ENCODE results near the gene MAPK14. TPM values are rescaled to one million over a fixed set of nuclear protein-coding genes. Genes with fewer than 3 reads are reported as not detected.
"Not testable (repeated sequence)": the region's sequence is repeated elsewhere in the genome, so short reads cannot be mapped to it uniquely, and the experiment has no call there.

MAPK14 gene
- total RNA-seq, 2 experiments from 2014 or later, result 40.7 TPM

DNA sequence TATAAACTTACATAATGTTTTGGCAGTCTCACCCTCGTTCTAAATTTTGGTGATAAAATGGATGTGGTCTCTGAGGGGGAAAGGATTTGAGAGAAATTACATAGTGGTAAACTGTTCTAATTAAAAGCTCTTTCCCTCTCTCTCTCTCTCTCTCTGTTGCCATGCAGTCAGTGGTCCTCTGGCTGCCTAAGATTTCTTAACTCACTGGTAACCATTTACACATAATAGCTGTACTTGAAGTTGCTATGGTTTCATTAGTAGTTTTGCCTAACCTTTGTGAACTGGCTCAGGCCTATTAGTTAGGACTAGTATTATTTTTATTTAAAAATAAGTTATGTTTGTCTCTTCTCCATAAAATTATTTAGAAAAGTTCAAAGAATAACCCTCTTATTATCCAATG lies 42.0 kb downstream of the MAPK14 start:
- DNase-seq, result no peak
- no peaks in the 10 kb centered on the region for H3K27me3 Mint-ChIP-seq
- H3K36me3 Mint-ChIP-seq, result peaks cover 7% of the 10 kb centered on the region
- H3K9me3 Mint-ChIP-seq, result no peaks in the 10 kb centered on the region
- H3K27ac Mint-ChIP-seq, result no peak overlapping the region
- H3K4me3 Mint-ChIP-seq, result no peak overlapping the region
- H3K4me1 Mint-ChIP-seq, result peaks cover 44% of the 10 kb centered on the region

DNA sequence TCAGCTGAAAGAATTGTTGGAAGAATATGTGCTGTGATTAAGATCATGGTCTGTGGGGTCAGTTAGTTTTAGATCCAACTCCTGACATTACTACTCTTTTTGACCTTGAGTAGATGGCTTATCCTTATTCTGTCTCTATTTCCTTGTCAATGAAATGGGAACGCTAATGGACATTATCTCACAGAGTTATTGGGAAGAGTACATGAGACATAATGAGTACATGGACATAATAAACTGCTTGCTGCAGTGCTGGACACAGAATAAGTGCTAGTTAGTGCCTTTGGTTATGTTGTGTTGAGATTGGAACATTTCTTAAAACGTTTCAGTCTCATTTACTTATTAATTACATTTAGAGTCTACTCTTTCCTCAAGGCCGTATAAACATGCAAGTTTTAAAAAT lies 42.6 kb downstream of the MAPK14 start:
- Mint-ChIP-seq H3K4me3 (no peak overlapping the region), H3K4me1 (peaks cover 37% of the 10 kb centered on the region), H3K36me3 (peaks cover 6% of the 10 kb centered on the region), H3K27me3 (no peaks in the 10 kb centered on the region), H3K27ac (no peak overlapping the region), H3K9me3 (no peaks in the 10 kb centered on the region)
- no peak for DNase-seq

DNA sequence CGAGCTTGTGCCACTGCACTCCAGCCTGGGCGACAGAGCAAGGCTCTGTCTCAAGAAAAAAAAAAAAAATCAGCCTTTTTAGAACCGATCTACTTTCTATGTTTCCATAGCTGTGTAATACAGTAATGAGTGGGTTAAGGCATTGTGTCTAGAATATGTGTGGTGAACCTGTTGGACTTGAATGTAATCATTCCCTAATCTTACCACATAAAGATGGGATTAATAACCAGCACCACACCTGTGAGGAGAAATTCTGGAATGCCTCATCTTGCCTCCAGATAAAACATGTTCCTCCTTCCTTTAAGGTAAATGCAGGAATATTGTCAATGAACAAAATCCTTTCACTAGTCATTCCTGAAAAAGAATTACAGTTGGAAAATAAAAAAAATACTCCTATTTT lies 43.7 kb downstream of the MAPK14 start:
- H3K9me3 Mint-ChIP-seq, result no peaks in the 10 kb centered on the region
- no peaks in the 10 kb centered on the region for H3K27me3 Mint-ChIP-seq
- peaks cover 11% of the 10 kb centered on the region for H3K36me3 Mint-ChIP-seq
- no peak overlapping the region for H3K27ac Mint-ChIP-seq
- peaks cover 32% of the 10 kb centered on the region for H3K4me1 Mint-ChIP-seq
- DNase-seq, result no peak
- H3K4me3 Mint-ChIP-seq, result no peak overlapping the region

DNA sequence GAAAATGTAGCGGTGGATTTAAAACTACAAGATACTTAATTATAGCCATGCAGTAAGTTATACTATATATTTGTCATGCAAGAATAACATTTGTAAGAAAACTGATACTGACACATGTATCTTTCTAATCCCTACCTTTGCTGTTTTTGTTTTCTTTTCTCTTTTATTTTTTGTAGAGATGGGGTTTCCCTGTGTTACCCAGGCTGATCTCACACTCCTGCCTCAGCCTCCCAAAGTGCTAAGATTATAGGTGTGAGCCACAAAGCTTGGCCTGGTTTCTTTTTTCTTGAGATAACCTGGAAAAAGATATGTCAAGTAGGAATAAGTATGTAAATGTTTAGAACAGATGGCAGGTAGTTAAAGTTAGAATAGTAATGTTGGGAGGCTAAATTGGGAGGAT lies 44.1 kb downstream of the MAPK14 start:
- H3K4me1 Mint-ChIP-seq, result peaks cover 27% of the 10 kb centered on the region
- no peak overlapping the region for H3K27ac Mint-ChIP-seq
- no peak for DNase-seq
- H3K9me3 Mint-ChIP-seq, result no peaks in the 10 kb centered on the region
- no peak overlapping the region for H3K4me3 Mint-ChIP-seq
- H3K36me3 Mint-ChIP-seq, result peaks cover 13% of the 10 kb centered on the region
- no peaks in the 10 kb centered on the region for H3K27me3 Mint-ChIP-seq

DNA sequence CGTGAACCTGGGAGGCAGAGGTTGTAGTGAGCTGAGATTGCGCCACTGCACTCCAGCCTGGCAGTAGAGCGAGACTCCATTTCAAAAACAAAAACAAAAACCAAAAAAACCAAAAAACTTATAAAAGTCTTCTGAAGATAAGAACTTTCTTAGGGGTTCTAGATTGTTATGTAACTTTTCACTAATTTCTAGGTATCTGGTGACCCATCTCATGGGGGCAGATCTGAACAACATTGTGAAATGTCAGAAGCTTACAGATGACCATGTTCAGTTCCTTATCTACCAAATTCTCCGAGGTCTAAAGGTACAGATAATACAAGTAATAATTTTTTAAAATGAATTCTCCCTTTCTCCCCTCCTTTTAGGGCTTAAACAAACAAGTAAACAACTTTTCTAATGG lies 45.1 kb downstream of the MAPK14 start:
- peaks cover 24% of the 10 kb centered on the region for H3K4me1 Mint-ChIP-seq
- H3K36me3 Mint-ChIP-seq, result peaks cover 13% of the 10 kb centered on the region
- no peak for DNase-seq
- H3K9me3 Mint-ChIP-seq, result no peaks in the 10 kb centered on the region
- no peaks in the 10 kb centered on the region for H3K27me3 Mint-ChIP-seq
- H3K27ac Mint-ChIP-seq, result no peak overlapping the region
- no peak overlapping the region for H3K4me3 Mint-ChIP-seq

DNA sequence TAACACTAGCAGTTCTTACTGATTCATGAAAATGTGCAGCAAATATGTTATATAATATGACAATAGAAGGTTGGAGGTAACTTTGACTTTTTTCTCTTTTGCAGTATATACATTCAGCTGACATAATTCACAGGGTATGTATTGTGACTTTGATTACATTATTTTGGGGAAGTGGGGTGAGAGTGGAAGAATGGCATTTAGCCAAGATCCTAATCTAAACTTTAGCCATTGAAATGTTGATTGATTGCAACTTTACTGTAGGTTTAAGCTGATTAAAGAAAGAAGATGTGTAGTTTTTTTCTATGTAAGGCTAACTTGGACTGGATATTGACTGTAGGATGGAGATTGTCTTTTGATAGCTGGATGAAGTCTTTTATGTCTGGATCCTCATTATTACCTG lies 46.0 kb downstream of the MAPK14 start:
- no peak for DNase-seq
- Mint-ChIP-seq H3K4me3 (no peak overlapping the region), H3K27me3 (no peaks in the 10 kb centered on the region), H3K9me3 (no peaks in the 10 kb centered on the region), H3K36me3 (peaks cover 11% of the 10 kb centered on the region), H3K27ac (no peak overlapping the region), H3K4me1 (peaks cover 18% of the 10 kb centered on the region)

DNA sequence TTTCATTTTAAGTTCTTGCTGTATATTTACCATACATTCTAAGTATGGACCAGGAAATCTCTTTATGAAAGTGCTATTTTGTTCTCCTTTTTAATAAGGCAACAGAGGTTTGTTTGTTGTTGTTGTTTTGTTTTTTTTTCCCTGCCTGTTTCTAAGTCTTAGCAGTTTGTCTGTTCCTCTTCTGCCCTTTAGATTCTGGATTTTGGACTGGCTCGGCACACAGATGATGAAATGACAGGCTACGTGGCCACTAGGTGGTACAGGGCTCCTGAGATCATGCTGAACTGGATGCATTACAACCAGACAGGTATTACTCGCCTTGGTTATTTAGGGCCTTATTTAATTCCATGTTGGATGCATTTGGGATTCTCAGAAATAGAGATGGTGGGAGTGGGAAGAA lies 48.0 kb downstream of the MAPK14 start:
- H3K27me3 Mint-ChIP-seq, result no peaks in the 10 kb centered on the region
- H3K36me3 Mint-ChIP-seq, result peaks cover 24% of the 10 kb centered on the region
- no peak overlapping the region for H3K4me3 Mint-ChIP-seq
- H3K27ac Mint-ChIP-seq, result peak overlapping the region; percentile 26
- H3K4me1 Mint-ChIP-seq, result peaks cover 13% of the 10 kb centered on the region
- H3K9me3 Mint-ChIP-seq, result peaks cover 1% of the 10 kb centered on the region
- DNase-seq, result no peak

DNA sequence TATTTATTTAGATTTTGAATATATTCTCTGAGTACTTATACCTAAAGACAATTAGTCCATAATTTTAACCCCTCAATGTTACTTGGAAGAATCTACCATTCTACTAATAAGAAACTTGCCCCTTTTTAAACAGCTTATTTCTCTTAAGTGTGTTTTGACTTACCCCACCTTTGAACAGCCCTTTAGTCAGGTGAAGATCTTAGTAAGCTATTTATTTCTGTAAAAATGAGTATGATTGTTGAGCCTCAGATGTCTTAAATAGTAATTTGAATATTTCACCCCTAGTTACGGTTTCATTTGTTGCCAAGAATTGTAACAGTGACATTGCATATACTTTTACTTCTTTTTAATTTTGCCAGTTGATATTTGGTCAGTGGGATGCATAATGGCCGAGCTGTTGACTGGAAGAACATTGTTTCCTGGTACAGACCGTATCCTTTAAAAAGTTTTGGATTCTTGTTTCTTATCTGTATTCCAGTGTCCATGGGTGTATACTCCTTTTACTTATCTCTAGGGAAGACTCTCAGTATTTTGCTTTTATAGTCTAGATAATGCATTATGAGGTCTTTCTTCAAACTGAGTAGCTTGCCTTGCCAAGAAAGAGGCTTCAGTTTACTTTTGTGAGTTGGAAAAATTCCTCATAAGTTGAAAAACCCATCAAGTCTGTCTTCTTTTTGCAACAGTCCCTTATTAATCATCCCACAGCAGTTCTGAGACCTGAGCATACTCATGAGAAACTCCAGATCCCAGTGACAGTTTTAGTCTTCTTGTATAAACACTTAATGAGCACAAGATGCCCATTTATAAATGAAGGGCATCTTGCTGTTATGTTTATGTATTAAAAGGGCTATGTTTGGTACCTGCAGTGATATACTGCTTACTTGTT lies 48.8 kb downstream of the MAPK14 start:
- DNase-seq, result no peak
- peaks cover 1% of the 10 kb centered on the region for H3K9me3 Mint-ChIP-seq
- H3K4me3 Mint-ChIP-seq, result no peak overlapping the region
- H3K4me1 Mint-ChIP-seq, result peaks cover 18% of the 10 kb centered on the region
- no peaks in the 10 kb centered on the region for H3K27me3 Mint-ChIP-seq
- H3K36me3 Mint-ChIP-seq, result peaks cover 31% of the 10 kb centered on the region
- H3K27ac Mint-ChIP-seq, result no peak overlapping the region

DNA sequence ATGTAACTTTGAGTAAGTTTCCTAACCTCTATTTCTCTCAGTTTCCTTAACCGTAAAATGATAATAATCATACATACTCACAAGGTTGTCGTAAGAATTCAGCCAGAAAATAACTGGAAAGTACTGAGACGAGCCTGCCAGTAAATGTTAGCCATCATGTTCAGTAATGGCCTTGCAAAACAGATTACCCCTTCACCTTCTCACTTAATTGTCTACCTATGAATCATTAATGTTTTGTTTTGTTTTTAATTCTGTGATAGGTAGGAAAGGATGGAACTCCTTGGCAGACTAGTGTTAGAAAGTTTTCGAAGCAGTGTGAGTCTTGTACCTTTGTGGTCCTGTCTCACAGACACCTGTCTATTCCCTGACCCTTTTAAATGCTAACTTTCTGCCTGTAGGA lies 50.6 kb downstream of the MAPK14 start:
- Mint-ChIP-seq H3K4me3 (no peak overlapping the region), H3K9me3 (peaks cover 5% of the 10 kb centered on the region), H3K4me1 (peaks cover 16% of the 10 kb centered on the region), H3K27ac (no peak overlapping the region), H3K36me3 (peaks cover 44% of the 10 kb centered on the region), H3K27me3 (no peaks in the 10 kb centered on the region)
- DNase-seq, result no peak

DNA sequence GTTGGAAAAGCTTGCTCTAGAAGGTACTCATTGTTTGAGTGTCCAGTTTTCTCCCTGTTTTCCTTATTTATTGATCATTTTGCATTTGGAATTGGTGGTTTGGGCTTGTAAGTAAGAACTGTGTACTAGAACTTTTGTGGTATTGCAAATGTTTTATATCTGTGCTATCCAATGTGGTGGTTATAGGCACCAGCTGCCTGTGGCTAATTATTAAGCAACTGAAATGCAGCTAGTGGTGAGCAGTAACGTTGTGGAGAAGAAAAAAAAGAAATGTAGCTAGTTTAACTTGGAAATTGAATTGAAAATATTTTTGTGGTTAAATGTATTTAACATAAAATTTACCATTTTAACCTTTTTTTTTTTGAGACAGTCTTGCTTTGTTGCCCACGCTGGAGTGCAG lies 52.0 kb downstream of the MAPK14 start:
- H3K4me1 Mint-ChIP-seq, result peaks cover 16% of the 10 kb centered on the region
- H3K27ac Mint-ChIP-seq, result no peak overlapping the region
- H3K27me3 Mint-ChIP-seq, result no peaks in the 10 kb centered on the region
- H3K36me3 Mint-ChIP-seq, result peaks cover 55% of the 10 kb centered on the region
- H3K9me3 Mint-ChIP-seq, result peaks cover 5% of the 10 kb centered on the region
- DNase-seq, result no peak
- H3K4me3 Mint-ChIP-seq, result no peak overlapping the region

DNA sequence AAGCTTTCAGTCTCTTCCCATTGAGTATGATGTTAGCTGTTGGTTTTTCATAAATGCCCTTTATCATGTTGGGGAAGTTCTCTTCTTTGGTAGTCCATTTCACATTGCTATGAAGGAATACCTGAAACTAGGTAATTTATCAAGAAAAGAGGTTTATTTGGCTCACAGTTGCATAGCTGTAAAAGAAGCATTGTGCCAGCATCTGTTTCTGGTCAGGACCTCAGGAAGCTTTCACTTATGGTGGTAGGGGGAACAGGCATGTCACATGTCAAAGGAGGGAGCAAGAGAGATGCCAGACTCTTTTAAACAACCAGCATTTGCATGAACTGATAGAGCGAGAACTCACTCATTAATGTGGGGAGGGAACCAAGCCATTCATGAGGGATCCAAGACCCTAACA lies 54.7 kb downstream of the MAPK14 start:
- H3K27me3 Mint-ChIP-seq, result no peaks in the 10 kb centered on the region
- H3K4me1 Mint-ChIP-seq, result peaks cover 10% of the 10 kb centered on the region
- H3K36me3 Mint-ChIP-seq, result peaks cover 64% of the 10 kb centered on the region
- no peak overlapping the region for H3K4me3 Mint-ChIP-seq
- no peak overlapping the region for H3K27ac Mint-ChIP-seq
- H3K9me3 Mint-ChIP-seq, result peaks cover 5% of the 10 kb centered on the region
- no peak for DNase-seq

DNA sequence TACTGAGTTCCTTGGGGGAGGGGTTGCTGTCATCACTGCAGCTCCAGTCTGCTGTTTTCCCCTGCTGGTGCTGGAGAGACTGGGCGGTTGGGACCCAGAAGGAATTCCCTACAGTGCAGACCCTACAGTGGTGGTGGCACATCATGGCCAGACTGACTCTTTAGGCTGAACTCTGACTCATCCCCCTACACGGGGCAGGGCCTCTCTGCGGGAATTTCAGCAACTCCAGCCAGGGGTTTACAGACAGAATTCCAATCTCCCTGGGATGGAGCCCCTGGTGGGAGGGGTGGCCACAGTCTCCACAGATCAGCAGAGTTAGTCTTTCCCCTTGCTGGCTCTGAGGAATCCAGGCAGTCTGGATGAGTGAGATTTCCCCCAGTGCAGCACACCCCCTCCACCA lies 55.8 kb downstream of the MAPK14 start:
- Mint-ChIP-seq H3K4me3 (no peak overlapping the region), H3K27ac (no peak overlapping the region), H3K9me3 (peaks cover 8% of the 10 kb centered on the region), H3K4me1 (peaks cover 10% of the 10 kb centered on the region), H3K36me3 (peaks cover 73% of the 10 kb centered on the region), H3K27me3 (no peaks in the 10 kb centered on the region)
- DNase-seq, result no peak

DNA sequence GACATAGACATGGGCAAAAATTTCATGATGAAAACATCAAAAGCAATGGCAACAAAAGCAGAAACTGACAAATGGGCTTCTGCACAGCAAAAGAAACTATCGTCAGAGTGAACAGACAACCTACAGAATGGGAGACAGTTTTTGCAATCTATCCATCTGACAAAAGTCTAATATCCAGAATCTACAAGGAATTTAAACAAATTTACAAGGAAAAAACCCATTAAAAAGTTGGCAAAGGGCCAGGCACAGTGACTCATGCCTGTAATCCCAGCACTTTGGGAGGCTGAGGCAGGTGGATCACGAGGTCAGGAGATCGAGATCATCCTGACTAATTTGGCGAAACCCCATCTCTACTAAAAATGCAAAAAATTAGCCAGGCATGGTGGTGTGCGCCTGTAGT lies 60.6 kb downstream of the MAPK14 start:
- H3K27ac Mint-ChIP-seq, DNase-seq, H3K4me3 Mint-ChIP-seq, H3K9me3 Mint-ChIP-seq, H3K4me1 Mint-ChIP-seq, H3K27me3 Mint-ChIP-seq: not testable (repeated sequence)
- H3K36me3 Mint-ChIP-seq, result peaks cover 52% of the 10 kb centered on the region

DNA sequence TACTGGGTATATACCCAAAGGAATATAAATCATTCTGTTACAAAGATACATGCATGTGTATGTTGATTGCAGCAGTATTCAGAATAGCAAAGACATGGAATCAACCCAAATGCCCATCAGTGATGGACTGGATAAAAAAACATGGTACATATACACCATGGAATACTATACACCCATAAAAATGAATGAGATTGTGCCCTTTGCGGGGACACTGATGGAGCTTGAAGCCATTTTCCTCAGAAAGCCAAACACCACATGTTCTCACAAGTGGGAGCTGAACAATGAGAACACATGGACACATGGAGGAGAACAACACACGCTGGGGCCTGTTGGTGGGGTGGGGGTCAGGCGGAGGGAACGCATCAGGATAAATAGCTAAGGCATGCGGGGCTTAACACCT lies 61.4 kb downstream of the MAPK14 start:
- Mint-ChIP-seq H3K4me3 (no peak overlapping the region), H3K4me1 (no peaks in the 10 kb centered on the region), H3K27me3 (no peaks in the 10 kb centered on the region), H3K36me3 (peaks cover 46% of the 10 kb centered on the region), H3K27ac (no peak overlapping the region), H3K9me3 (peaks cover 3% of the 10 kb centered on the region)
- no peak for DNase-seq

DNA sequence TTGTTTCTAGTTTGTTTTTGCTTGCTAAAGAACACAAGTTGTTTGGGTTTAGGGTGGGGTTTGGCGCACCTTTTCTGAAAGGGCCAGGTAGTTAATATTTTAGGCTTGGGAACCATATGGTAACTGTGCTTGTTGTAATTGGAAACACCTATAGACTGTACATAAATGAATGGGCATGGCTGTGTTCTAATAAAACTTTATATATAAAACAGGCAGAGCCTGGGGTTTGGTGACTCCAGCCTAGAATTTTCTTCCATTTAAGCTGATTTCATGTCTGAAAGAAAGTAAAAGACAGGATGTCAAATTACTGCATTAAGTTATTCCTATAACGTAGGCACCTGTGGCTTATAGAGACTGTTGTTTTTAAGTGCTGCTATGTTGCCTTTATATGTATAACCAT lies 66.6 kb downstream of the MAPK14 start:
- Mint-ChIP-seq H3K27ac (peak overlapping the region; percentile 35), H3K27me3 (no peaks in the 10 kb centered on the region), H3K36me3 (peaks cover 11% of the 10 kb centered on the region), H3K4me3 (no peak overlapping the region), H3K9me3 (no peaks in the 10 kb centered on the region), H3K4me1 (peaks cover 16% of the 10 kb centered on the region)
- no peak for DNase-seq

DNA sequence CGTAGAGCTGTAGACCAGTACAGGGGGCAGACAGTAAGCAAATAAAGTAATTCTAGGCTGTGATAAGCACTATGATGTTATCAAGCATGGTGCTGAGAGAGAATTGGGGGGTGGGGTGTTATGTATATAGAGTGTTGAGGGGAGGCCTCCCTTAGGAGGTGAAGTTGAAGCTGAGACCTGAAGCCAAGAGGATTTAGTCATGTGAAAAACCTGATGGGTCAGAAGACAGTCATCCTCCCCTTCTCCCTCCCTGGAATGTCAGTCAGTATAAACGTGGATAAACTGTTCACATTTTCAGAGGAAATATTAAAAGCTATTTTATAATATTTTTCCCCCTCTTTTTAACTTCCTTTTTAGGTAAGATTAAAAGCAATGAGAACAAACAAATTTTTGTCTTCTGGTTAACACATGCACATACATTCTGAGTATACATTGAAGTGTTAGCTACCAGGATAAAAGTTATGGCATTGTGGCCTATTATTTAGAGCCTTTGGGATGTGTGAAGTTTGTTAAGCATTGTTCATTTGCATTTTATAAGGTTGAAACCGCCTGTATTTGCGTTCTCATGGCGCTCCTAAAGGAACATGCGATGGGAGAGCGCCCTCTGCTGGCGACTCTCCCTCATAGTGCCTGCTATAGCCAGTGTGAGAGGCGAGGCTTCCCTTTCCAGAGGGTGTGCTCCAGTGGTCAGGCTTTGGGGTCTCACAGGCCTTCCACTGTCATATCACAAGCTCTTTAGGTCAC lies 67.3 kb downstream of the MAPK14 start:
- Mint-ChIP-seq H3K4me3 (no peak overlapping the region), H3K27me3 (no peaks in the 10 kb centered on the region), H3K4me1 (peaks cover 23% of the 10 kb centered on the region), H3K27ac (peak overlapping the region; percentile 35), H3K36me3 (peaks cover 8% of the 10 kb centered on the region), H3K9me3 (no peaks in the 10 kb centered on the region)
- DNase-seq, result peak; percentile 75
